H1 (cell line): ENCODE measurements around the gene DPF3. TPM values are rescaled to one million over a fixed set of nuclear protein-coding genes. Genes with fewer than 3 reads are reported as not detected.
A peak's percentile ranks its signal among the peaks of the same experiment; 100 is the strongest.

Experiments
- CTCF ChIA-PET: fragments of 300-600 bp; sonication (Branson Sonifier 250); formaldehyde crosslinking; loops from one replicate; lab custom pipeline; 2021; ENCODE audit not compliant: partially characterized antibody; lab: Charles Lee
- POLR2A ChIA-PET: fragments of 300-600 bp; sonication (Branson Sonifier 250); formaldehyde crosslinking; loops from one replicate; lab custom pipeline; 2021; ENCODE audit warnings: inconsistent platforms; ENCODE audit not compliant: partially characterized antibody; lab: Charles Lee
- DNase-seq, 2 experiments: peaks; one replicate each; pipeline versions ENCODE4 v3.0.0 to v3.0.0-alpha.2; 2010 to 2022; ENCODE audit warnings: low spot score in 2 of 2, low read depth in 1 of 2, mixed read lengths in 1 of 2
- FAIRE-seq: peaks from 2 replicates; lab custom pipeline; 2011; peaks lifted over from hg19 to GRCh38; lab: Jason Lieb, UNC
- H2AFZ ChIP-seq: 2 replicates; pipeline ENCODE4 v1.8.1; 2012; ENCODE audit warnings: low read length, inconsistent platforms
- H2AK5ac ChIP-seq: 2 replicates; pipeline ENCODE4 v1.6.1; 2013; ENCODE audit warnings: low read depth, low read length
- H2BK120ac ChIP-seq: replicated peaks from 2 replicates; pipeline ENCODE3; 2013; ENCODE audit warnings: low read depth, low read length, inconsistent platforms
- H2BK12ac ChIP-seq: 2 replicates; pipeline ENCODE4 v1.6.1; 2013; ENCODE audit warnings: low read depth, low read length
- H2BK15ac ChIP-seq: 2 replicates; pipeline ENCODE4 v1.6.1; 2013; ENCODE audit warnings: low read length
- H2BK20ac ChIP-seq: 2 replicates; pipeline ENCODE4 v1.6.1; 2013; ENCODE audit warnings: low read length
- H2BK5ac ChIP-seq: 2 replicates; pipeline ENCODE4 v1.6.1; 2013; ENCODE audit warnings: low read depth, low read length
- H3K14ac ChIP-seq: 2 replicates; pipeline ENCODE4 v1.6.1; 2013; ENCODE audit warnings: inconsistent platforms; ENCODE audit not compliant: insufficient read length
- H3K18ac ChIP-seq: 2 replicates; pipeline ENCODE4 v1.6.1; 2013; ENCODE audit warnings: low read length; ENCODE audit errors: extremely low read depth
- H3K23ac ChIP-seq: 2 replicates; pipeline ENCODE4 v1.6.1; 2013; ENCODE audit warnings: inconsistent platforms; ENCODE audit not compliant: insufficient read length
- H3K23me2 ChIP-seq: 2 replicates; pipeline ENCODE4 v1.6.1; 2013; ENCODE audit warnings: low read depth, low read length
- H3K27ac ChIP-seq: 2 replicates; pipeline ENCODE4 v1.6.1; 2011; ENCODE audit warnings: low read depth, low read length, inconsistent platforms
- H3K27me3 ChIP-seq, 4 experiments: replicated peaks in 1 of 4; 1 replicate in 1 of 4; 2 replicates in 3 of 4; pipeline versions ENCODE4 v1.6.1 to v1.8.1; 2011 to 2013; ENCODE audit warnings: low read length in 3 of 4, mild to moderate bottlenecking in 3 of 4, inconsistent platforms in 2 of 4, mixed read lengths in 2 of 4, moderate library complexity in 1 of 4; ENCODE audit not compliant: control insufficient read depth in 3 of 4, insufficient read depth in 3 of 4; ENCODE audit errors: extremely low read depth in 1 of 4
- H3K36me3 ChIP-seq, 4 experiments: 2 replicates each; pipeline versions ENCODE4 v1.6.1 to v1.8.1; 2011 to 2013; ENCODE audit warnings: mild to moderate bottlenecking in 4 of 4, low read length in 3 of 4, moderate library complexity in 2 of 4, control low read depth in 1 of 4, inconsistent platforms in 1 of 4; ENCODE audit not compliant: insufficient read depth in 4 of 4, control insufficient read depth in 2 of 4
- H3K4ac ChIP-seq: replicated peaks from 2 replicates; pipeline ENCODE3; 2013; ENCODE audit warnings: low read length, low read depth, mixed read lengths, inconsistent platforms; ENCODE audit not compliant: insufficient read length
- H3K4me1 ChIP-seq, 4 experiments: replicated peaks in 1 of 4; 1 replicate in 1 of 4; 2 replicates in 3 of 4; pipeline versions ENCODE4 v1.6.1 to v1.8.1; 2011 to 2013; ENCODE audit warnings: low read length in 3 of 4, inconsistent platforms in 2 of 4, mixed read lengths in 1 of 4; ENCODE audit not compliant: insufficient read depth in 4 of 4, control insufficient read depth in 3 of 4
- H3K4me2 ChIP-seq, 2 experiments: 2 replicates each; pipeline versions ENCODE4 v1.6.1 to v1.8.1; 2011 to 2013; ENCODE audit warnings: low read depth in 2 of 2, low read length in 2 of 2, control low read depth in 1 of 2, inconsistent platforms in 1 of 2, mild to moderate bottlenecking in 1 of 2; ENCODE audit not compliant: insufficient read depth in 1 of 2
- H3K4me3 ChIP-seq, 4 experiments: fragments of 200-600, 300-600 bp in 1 of 4; sonication (generic), shearing (Covaris generic), sonication (Bioruptor Twin) in 1 of 4; 2 replicates each; pipeline versions ENCODE4 v1.5.1 to v1.8.1; 2011 to 2016; ENCODE audit warnings: low read length in 4 of 4, low read depth in 3 of 4, control low read depth in 2 of 4, inconsistent platforms in 2 of 4, mild to moderate bottlenecking in 2 of 4, mixed read lengths in 1 of 4, moderate library complexity in 1 of 4; ENCODE audit not compliant: insufficient read depth in 2 of 4; ENCODE audit errors: extremely low read depth in 1 of 4
- H3K56ac ChIP-seq: replicated peaks from 2 replicates; pipeline ENCODE3; 2013; ENCODE audit warnings: low read depth, mild to moderate bottlenecking, mixed read lengths, low read length, inconsistent platforms; ENCODE audit not compliant: insufficient read length
- H3K79me1 ChIP-seq: 2 replicates; pipeline ENCODE4 v1.6.1; 2013; ENCODE audit warnings: low read depth, low read length, control low read depth
- H3K79me2 ChIP-seq, 2 experiments: 2 replicates each; pipeline versions ENCODE4 v1.6.1 to v1.8.1; 2012 to 2013; ENCODE audit warnings: low read length in 2 of 2, mild to moderate bottlenecking in 2 of 2, inconsistent platforms in 1 of 2; ENCODE audit not compliant: insufficient read depth in 2 of 2, control insufficient read depth in 1 of 2
- H3K9ac ChIP-seq, 4 experiments: replicated peaks in 1 of 4; 1 replicate in 1 of 4; 2 replicates in 3 of 4; pipeline versions ENCODE4 v1.6.1 to v1.8.1; 2011 to 2013; ENCODE audit warnings: low read depth in 3 of 4, low read length in 3 of 4, control low read depth in 2 of 4, mild to moderate bottlenecking in 2 of 4, moderate library complexity in 2 of 4, inconsistent platforms in 1 of 4; ENCODE audit errors: extremely low read depth in 1 of 4
- H3K9me3 ChIP-seq, 2 experiments: 2 replicates each; pipeline versions ENCODE4 v1.6.1 to v1.8.1; 2012 to 2013; ENCODE audit warnings: mild to moderate bottlenecking in 2 of 2, moderate library complexity in 2 of 2, control low read depth in 1 of 2, inconsistent platforms in 1 of 2, low read depth in 1 of 2, low read length in 1 of 2, mixed read lengths in 1 of 2; ENCODE audit not compliant: insufficient read depth in 2 of 2
- H4K20me1 ChIP-seq, 2 experiments: replicated peaks in 1 of 2; 2 replicates each; pipeline versions ENCODE3 to v1.8.1; 2011 to 2013; ENCODE audit warnings: inconsistent platforms in 2 of 2, low read length in 2 of 2, mild to moderate bottlenecking in 1 of 2; ENCODE audit not compliant: insufficient read depth in 2 of 2, control insufficient read depth in 1 of 2
- H4K5ac ChIP-seq: 2 replicates; pipeline ENCODE4 v1.6.1; 2013; ENCODE audit warnings: low read length, low read depth, mixed read lengths, inconsistent platforms; ENCODE audit not compliant: insufficient read length
- H4K8ac ChIP-seq: 2 replicates; pipeline ENCODE4 v1.8.0; 2013; ENCODE audit warnings: mild to moderate bottlenecking, moderate library complexity, low read length, inconsistent platforms; ENCODE audit not compliant: insufficient read depth; ENCODE audit errors: extremely low read depth
- H4K91ac ChIP-seq: replicated peaks from 2 replicates; pipeline ENCODE3; 2013; ENCODE audit warnings: low read length, mixed read lengths, inconsistent platforms; ENCODE audit not compliant: insufficient read length
- NRF1 ChIP-seq: IDR thresholded peaks from 2 replicates; pipeline ENCODE4 v1.6.1; 2011; ENCODE audit warnings: mild to moderate bottlenecking, low read depth, low read length, improper control_type of control experiment
- RAD21 ChIP-seq, 2 experiments: IDR thresholded peaks in 1 of 2; conservative IDR thresholded peaks in 1 of 2; 2 replicates each; pipeline ENCODE4 v1.6.1; 2011; ENCODE audit warnings: low read depth in 2 of 2, low read length in 2 of 2, improper control_type of control experiment in 1 of 2, inconsistent platforms in 1 of 2, mild to moderate bottlenecking in 1 of 2, moderate library complexity in 1 of 2
- SAP30 ChIP-seq: fragments of 300-600 bp; sonication (generic); IDR thresholded peaks from 2 replicates; pipeline ENCODE4 v1.7.1; 2012; ENCODE audit warnings: low read length, moderate library complexity, mild to moderate bottlenecking, inconsistent platforms; ENCODE audit not compliant: insufficient read depth, insufficient replicate concordance
- SP4 ChIP-seq: IDR thresholded peaks from 2 replicates; pipeline ENCODE4 v1.6.1; 2012; ENCODE audit warnings: low read length, inconsistent platforms
- TAF7 ChIP-seq: optimal IDR thresholded peaks from 2 replicates; pipeline ENCODE3; 2011; ENCODE audit warnings: low read depth, mild to moderate bottlenecking, inconsistent platforms, low read length, moderate library complexity, borderline replicate concordance
- TBP ChIP-seq: IDR thresholded peaks from 2 replicates; pipeline ENCODE4 v1.6.1; 2011; ENCODE audit warnings: low read depth, low read length, improper control_type of control experiment
- ZNF274 ChIP-seq: IDR thresholded peaks from 2 replicates; pipeline ENCODE4 v1.7.0; 2012; ENCODE audit warnings: low read length, borderline replicate concordance; ENCODE audit errors: extremely low read depth
- WGBS, 2 experiments: shearing (Covaris generic) in 1 of 2; methylation state at CpG; one replicate each; pipeline versions ENCODE4 v1.1.6 to v1.1.7; 2013 to 2015; ENCODE audit warnings: low lambda C conversion rate in 2 of 2, mixed read lengths in 2 of 2, inconsistent platforms in 1 of 2, low coverage in 1 of 2, missing lambda C conversion rate in 1 of 2; ENCODE audit not compliant: insufficient replicate concordance in 2 of 2, insufficient coverage in 1 of 2, insufficient read length in 1 of 2; ENCODE audit errors: extremely low coverage in 1 of 2, missing lambda C conversion rate in 1 of 2; 5-methylcytosine and 5-hydroxymethylcytosine counted together
- polyA plus RNA-seq, 7 experiments: library from polyadenylated mRNA; depleted of rRNA in 3 of 7; stranded (reverse) in 5 of 7; unstranded in 2 of 7; fragments of >200 nt in 5 of 7; fragments of 200-250 nt in 2 of 7; gene quantifications; 1 replicate in 5 of 7; 2 replicates in 1 of 7; 4 replicates in 1 of 7; pipeline versions ENCODE4 v1.2.1 to v1.2.3, GENCODE V29; 2011 to 2013; ENCODE audit warnings: missing spikeins in 2 of 7, mixed read lengths in 2 of 7
- total RNA-seq: library from RNA; stranded (reverse); fragmentation: NEBNext Ultra II Directional; extraction: Animal tissue kit (Norgen Biotek cat#: 25700); gene quantifications from 2 replicates; pipeline ENCODE4 v1.2.1, GENCODE V29; 2021

Gene DPF3
- total and polyA plus RNA-seq, 2 of the 8 experiments (the other 6 are each of a cell fraction or from before 2014, with no cell fraction given), result 0.19 TPM; not detected in 1

- Histone ChIP-seq H2AK5ac (no peak overlapping the region), H3K56ac (no peak overlapping the region), H3K23ac (no peak overlapping the region), H3K4me1 (peaks cover 3 to 8% (median 4%) of the 10 kb centered on the region in 4 experiments), H3K79me1 (no peaks in the 10 kb centered on the region), H3K18ac (no peak overlapping the region; the same call in 1 of the 2 replicates), H2BK5ac (no peak overlapping the region), H3K36me3 (no peaks in the 10 kb centered on the region), H3K4ac (no peak overlapping the region), H2BK20ac (peak overlapping the region; percentile 18; the same call in 1 of the 2 replicates), H4K20me1 (no peaks in the 10 kb centered on the region), H2BK12ac (no peak overlapping the region; the same call in 1 of the 2 replicates), H3K9me3 (no peaks in the 10 kb centered on the region), H3K27ac (no peak overlapping the region), H3K79me2 (no peaks in the 10 kb centered on the region), H3K14ac (no peak overlapping the region), H4K8ac (peak overlapping the region; percentile 62), H2BK120ac (no peak overlapping the region), H4K91ac (no peak overlapping the region), H2AFZ (peak overlapping the region; percentile 34), H3K9ac (no peak overlapping the region), H4K5ac (no peak overlapping the region), H3K23me2 (no peaks in the 10 kb centered on the region; the same call in 1 of the 2 replicates), H3K4me3 (no peak overlapping the region), H3K4me2 (no peak overlapping the region), H3K27me3 (no peaks in the 10 kb centered on the region; a peak in 2 of 7 replicates), H2BK15ac (no peak overlapping the region)
- ChIA-PET POLR2A (no interaction called here), CTCF (interaction anchor here (0.7 to 2.9 kb wide), 6 partner anchors 12 to 104 kb away, joined by 3 to 8 read pairs (median 4); no protein-coding TSS in a partner anchor)
- WGBS, 2 experiments, result 83% methylated on average over 20 of the region's 20 CpGs; no CpG with 5 or more reads in 1 of the 2 experiments
- FAIRE-seq (no peak), DNase-seq (peak in 1 of 2 experiments; percentile 48)
- TF ChIP-seq TAF7, result no peak
- no peak for TF ChIP-seq RAD21 (IDR thresholded peaks at IDR 0.05 in 1 of 2, conservative IDR thresholded peaks at IDR 0.05 in 1 of 2; ENCODE audit: low read depth in 2 of 2, low read length in 2 of 2)
- TF ChIP-seq ZNF274, result no peak
- TF ChIP-seq SAP30, result no peak
- no peak for TF ChIP-seq TBP
- TF ChIP-seq NRF1, result no peak
- TF ChIP-seq SP4, result no peak
These were observed 276.4 kb downstream of the DPF3 start for GRCh38 chr14:72617391-72618031.
